GM11168 (cell line): ENCODE results near the gene MZF1.

Experiments
- in situ Hi-C: fragments of 300-500 bp; cut with MboI; formaldehyde crosslinking; loops from one replicate; pipeline ENCODE4 v1.12.0; 2022; ENCODE audit warnings: low sequenced_read_pairs; ENCODE audit not compliant: unreplicated experiment

Gene MZF1

DNA sequence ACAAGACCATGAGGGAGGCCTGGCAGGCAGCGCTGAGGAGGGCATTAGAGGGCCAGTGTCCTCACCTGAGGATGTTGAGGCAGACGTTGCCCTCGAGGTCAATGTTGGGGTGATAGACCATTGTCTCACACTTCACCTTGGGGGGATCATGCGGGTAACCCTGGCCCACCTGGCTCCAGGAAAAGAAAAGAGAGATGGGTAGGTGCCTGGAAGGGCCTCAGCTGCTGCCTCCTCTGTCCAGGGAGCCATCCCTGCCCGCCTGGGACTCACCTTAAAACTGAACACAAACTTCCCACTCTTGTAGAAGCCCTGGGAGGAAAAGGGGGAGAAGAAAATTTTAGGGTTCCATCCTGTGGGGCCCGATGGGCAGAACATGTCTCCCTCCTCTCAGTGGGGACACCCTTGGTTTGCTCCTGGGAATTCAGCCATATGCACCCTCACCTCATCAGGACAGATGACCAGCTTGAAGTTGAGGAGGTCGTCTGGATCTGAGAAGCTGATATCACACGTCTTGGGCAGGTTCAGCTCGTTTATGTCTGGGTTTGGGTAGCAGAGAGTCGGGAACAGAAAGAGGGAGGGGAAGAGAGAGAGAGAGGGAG lies 16.4 kb downstream of the MZF1 start:
- in situ Hi-C loops, result no loop called here

DNA sequence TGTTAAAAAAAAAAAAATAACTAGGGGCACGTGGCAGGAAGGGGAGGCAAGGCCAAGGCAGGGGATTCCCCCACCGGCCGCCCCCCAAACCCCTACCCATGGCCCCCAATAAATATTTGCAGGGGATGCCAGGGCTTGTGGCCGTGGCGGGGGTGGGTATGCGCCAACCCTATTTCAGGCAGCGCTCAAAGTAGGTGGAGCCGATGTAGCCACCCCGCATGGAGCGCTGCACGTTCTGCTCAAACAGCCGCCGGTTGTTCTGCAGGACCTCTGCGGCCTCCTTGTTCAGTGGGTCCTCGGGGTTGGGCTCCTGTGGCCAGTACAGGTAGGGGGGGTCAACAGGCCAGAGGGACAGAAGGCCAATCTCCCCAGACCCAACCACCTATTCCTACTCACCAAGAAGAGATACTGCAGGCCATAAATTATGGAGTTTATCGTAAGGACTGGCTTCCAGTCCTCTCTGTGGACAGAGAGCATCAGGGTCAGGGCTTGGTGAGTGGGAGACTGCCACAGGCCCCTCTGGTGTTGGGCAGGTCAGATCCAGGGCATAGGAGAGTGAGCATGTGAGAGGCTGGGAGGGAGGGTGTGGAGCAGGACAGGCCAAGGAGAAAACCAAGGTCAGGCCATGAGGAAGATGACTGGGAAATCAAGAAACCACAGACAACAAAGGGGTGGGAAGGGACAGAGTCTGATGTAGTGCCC lies 17.1 kb downstream of the MZF1 start:
- in situ Hi-C loops, result no loop called here

DNA sequence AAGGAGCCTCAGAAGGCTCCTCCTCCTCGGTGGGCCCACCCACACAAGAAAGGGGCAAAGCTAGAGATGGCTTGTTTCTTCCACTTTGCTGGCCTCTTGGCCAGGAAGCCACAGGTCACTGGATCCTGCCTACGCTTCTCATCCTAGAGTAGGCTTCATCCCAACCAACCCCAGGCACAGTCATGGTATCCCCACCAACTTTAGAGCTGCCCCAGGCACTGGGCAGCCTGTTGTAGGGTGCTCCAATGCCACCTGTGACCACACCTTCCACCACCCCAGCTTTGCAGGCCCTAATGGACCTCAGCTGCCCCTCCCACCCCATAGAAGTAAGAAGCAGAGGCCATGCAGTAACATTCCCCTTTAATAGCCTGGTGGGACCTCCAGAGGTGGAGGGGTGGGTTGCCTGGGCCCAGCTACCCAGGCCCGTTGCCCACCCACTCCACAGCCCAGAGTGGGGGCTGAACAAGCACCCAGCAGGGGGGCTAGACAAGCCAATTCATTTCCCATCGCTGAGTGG lies 17.7 kb downstream of the MZF1 start:
- in situ Hi-C loops, result no loop called here

DNA sequence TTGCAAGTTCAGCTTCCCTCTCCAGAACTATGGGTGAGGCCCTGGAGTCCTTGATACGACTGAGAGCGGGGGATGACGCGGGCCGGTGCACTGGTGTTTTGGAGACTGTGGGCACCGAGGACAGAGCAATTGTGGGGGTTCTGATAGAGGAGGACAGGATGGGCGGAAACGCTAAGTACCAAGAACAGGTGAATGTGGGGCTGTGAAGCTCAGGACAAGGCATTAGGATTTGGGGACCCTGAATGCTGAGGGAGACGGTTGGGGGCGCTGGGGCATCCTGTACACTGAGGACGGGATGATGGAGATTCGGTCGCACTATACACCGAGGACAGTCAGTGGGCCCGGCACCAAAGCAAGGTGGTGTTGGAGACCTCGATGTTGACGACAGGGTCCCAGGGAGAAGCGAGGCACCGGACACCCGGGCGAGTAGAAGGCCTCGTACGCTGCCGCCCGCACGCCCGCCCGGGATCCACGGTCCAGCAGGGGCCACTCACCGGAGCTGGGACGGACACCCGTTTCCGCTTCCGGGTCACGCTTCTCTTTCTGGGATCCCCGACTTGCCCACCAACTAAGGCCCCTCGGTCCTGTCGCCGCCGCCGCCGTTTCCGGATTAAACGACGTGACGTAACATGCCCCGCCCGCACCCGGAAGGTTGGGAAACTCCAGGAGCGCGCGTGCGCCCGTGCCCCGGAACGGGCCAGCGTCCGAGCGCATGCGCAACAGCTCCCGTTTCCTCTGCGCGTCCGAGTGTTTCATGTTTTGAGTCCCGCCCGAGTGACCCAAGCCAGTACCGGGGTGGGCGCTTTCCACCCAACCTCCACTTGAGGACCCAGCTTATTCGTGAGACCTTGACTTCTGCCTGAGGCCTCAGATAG lies 18.4 kb downstream of the MZF1 start, which contains the start of gene CHMP2A:
TSS of gene CHMP2A (minus strand) at position 612 of the 875 bp plus-strand sequence. CDS start 893 bp downstream, outside the sequence.
- in situ Hi-C loops, result no loop called here

DNA sequence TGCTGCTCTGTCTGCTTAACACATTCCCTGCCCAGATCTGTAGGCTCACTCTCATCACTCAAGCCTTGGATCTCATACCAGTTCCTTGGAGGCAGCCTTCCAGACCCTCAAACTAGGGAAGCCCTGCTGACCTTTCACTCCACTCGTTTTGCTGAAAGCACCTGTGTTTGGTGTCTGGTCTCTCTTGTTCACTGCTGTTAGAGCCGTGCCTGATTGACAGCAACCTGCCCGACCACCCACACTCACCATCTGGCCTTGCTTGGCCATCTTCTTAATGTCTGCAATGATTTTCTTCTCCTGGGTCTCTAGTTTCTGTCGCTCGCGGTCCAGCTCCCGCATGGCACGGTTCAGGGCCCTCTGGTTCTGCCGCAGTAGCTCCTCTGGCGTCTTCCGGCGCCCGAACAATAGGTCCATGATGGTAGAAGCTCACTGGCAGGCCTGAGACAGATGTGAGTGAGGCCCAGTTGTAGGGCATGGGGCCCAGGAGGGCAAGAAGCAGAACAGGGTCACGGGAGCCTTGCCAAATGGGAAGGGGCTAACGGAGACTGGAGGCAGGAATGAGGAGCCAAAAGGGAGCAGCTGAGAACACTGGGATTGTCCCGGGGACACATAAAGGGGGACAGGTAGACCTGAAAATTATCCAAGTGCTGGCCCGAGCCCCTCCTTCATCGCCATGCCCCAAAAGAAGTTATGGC lies 19.2 kb downstream of the MZF1 start:
- in situ Hi-C loops, result no loop called here

DNA sequence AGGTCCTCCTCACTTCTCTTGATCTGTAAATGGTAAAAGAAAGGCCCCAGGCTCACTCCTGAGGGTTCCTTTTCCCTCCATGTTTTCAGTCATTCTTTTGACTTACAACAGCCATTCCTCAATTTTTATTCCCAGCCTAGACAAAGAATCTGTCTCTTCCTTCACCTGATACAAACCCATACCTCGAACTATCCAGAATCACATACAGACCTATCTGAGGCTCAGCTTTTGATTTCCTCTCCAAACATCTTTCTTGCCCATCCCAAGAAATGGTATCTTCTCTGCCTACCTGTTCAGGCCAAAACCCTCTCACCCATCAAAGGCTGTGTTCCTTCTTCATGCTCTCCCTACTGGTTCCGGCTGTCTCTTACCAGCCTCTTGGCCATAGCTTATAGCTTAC lies 20.5 kb downstream of the MZF1 start:
- in situ Hi-C loops, result no loop called here

DNA sequence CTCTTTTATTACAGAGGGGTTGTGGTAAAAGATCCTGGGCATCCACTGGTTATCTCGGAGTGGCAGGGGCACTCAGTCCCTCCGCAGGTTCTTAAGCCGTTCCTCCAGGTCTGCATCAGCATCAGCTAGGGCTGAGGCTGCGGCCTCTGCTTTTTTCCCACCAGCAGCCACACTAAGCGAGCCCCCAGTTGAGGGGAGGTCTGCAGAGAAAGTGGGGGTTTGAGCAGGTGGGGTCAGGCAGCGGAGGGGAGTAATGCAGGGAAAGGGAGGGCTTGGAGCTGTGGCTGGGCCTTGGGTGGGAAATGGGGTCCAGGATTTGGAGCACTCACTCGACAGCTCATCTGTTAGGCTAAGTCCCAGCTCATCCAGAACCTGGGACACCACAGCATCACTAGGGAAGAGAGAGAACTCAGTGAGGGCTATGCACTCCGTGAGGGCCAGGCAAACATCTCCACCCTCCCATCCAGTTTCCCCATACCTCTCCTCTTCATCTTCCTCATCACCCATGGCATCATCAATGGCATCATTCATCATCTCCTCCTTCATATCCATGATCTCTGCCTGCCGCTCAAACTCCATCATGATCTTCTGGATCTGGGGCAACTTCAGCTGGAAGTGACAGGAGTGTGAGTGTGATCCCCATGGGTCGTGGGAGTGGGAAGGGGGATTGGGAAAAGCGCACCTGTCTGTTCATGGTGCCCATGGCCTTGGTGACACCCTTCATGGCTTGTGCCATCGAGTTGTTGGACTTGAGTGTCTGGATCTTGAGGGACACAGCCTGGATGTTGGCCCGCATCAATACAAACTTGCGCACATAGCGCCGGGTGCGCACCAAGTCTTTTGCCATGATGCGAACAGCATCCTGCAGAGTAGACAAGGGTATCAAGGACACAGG lies 21.3 kb downstream of the MZF1 start:
- in situ Hi-C loops, result no loop called here

DNA sequence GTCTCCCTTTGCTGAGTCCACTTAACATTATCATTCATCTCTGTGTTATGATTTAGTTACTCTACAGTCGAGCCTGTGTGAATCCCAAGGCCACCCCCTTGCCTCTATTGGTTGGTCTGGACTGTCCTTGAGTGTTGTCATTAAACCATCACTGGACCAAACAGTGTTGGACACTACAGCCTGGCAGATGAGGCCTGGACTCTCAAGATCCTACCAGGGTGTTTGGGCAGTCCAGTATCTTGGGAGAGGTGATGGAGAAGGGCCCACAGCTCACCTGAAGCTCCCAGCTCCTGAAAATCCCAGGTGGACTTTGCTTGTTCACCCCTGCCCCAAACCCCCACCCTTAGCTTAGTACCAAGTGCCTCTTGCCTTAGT lies 22.0 kb downstream of the MZF1 start:
- in situ Hi-C loops, result no loop called here

DNA sequence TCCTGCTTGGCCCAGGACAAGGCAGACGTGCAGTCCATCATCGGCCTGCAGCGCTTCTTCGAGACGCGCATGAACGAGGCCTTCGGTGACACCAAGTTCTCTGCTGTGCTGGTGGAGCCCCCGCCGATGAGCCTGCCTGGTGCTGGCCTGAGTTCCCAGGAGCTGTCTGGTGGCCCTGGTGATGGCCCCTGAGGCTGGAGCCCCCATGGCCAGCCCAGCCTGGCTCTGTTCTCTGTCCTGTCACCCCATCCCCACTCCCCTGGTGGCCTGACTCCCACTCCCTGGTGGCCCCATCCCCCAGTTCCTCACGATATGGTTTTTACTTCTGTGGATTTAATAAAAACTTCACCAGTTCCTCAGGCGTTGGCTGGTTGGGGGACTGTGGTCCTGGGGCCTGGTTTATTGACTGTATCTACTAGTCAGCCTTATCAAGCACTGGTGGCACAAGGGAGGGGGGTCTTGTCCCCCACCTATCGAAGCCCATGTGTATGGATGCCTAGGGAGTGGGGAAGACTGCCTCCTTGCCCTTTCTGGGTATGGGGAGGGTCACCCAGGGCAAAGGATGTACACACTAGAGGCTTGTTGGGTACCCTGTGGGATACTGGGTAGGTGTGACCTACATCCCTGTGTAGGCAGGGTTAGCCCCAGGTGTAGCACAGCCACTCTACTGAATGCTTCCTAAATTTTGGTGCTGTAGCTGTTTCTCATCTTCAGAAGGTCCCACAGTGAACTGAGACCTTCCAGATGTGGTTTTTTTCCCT lies 22.6 kb downstream of the MZF1 start:
- in situ Hi-C loops, result no loop called here

DNA sequence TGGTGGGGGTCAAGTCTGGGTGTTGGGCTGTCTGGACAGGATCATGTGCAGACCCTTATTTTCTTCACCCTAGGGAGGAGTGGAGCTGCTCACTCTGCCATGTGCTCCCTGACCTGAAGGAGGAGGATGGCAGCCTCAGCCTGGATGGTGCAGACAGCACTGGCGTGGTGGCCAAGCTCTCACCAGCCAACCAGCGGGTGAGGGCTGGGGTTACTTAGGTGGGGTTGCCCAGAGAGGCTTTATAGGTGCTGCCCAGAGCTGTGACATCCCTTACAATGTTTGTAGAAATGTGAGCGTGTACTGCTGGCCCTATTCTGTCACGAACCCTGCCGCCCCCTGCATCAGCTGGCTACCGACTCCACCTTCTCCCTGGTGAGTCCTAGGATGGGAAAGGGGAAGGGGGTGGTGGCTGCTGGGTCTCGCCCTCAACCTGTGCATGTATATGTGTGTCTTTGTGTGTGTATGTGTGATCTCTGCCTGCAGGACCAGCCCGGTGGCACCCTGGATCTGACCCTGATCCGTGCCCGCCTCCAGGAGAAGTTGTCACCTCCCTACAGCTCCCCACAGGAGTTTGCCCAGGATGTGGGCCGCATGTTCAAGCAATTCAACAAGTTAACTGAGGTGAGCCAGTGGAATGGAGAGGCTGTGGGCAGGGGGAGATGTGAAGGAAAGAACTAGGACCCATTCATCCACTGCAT lies 23.3 kb downstream of the MZF1 start:
- in situ Hi-C loops, result no loop called here

DNA sequence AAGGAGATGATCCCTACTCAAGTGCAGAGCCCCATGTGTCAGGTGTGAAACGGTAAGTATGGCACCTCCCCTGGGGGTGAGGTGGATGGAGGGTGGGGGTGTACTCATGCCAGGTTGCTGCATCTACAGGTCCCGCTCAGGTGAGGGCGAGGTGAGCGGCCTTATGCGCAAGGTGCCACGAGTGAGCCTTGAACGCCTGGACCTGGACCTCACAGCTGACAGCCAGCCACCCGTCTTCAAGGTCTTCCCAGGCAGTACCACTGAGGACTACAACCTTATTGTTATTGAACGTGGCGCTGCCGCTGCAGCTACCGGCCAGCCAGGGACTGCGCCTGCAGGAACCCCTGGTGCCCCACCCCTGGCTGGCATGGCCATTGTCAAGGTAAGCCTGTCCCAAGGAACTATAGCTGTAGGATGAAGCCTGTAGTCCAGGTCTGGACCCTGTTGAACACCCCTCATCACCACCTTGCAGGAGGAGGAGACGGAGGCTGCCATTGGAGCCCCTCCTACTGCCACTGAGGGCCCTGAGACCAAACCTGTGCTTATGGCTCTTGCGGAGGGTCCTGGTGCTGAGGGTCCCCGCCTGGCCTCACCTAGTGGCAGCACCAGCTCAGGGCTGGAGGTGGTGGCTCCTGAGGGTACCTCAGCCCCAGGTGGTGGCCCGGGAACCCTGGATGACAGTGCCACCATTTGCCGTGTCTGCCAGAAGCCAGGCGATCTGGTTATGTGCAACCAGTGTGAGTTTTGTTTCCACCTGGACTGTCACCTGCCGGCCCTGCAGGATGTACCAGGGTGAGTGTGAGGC lies 24.1 kb downstream of the MZF1 start:
- in situ Hi-C loops, result no loop called here

DNA sequence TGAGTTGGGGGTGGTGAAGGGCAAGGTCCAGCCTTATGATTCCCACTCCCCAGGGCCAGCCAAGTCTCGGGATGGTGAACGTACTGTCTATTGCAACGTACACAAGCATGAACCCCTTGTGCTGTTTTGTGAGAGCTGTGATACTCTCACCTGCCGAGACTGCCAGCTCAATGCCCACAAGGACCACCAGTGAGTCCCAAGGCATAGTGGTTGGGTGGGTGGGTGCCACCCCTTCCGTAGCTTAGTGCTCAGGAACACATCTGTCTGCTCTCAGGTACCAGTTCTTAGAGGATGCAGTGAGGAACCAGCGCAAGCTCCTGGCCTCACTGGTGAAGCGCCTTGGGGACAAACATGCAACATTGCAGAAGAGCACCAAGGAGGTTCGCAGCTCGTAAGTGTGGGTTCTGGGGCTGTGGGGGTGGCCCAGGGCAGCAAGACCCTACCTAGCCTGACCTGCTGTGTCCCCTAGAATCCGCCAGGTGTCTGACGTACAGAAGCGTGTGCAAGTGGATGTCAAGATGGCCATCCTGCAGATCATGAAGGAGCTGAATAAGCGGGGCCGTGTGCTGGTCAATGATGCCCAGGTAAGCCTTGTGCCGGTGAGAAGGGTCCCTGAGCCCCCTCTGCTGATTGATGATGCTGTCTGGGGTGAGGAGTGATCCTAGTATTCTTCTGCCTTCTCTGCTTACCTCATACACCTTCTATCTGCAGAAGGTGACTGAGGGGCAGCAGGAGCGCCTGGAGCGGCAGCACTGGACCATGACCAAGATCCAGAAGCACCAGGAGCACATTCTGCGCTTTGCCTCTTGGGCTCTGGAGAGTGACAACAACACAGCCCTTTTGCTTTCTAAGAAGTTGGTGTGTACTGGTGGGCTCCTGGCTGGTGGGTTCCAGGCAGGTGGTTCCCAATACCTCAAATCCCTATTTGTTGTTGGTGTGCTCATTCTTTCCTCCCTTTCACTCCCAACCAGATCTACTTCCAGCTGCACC lies 25.5 kb downstream of the MZF1 start:
- in situ Hi-C loops, result no loop called here

DNA sequence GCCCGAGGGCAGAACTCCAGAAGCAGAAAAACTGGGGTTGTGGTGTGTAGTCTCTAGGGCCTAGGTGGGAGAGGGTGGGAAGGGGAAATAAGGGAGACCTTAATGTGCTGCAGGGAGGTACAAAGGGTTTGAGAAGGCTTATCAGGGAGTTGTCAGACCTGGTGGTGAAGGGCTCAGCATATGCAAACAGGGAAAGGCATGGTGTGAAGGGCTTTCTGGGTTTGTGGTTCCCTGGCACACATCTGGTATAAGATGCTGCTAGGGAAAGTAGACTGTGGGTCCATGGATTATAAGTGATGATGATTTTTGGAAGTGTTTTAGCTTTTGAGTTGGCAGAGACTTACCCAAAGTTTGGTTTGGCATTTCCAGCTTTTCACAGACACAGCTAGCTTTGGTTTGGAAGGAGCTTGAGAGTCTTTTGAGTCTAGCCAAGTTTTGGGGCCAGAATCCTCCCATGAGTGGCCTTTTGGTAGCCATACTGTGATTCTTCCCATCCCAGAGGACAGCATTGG lies 27.1 kb downstream of the MZF1 start:
- in situ Hi-C loops, result no loop called here

DNA sequence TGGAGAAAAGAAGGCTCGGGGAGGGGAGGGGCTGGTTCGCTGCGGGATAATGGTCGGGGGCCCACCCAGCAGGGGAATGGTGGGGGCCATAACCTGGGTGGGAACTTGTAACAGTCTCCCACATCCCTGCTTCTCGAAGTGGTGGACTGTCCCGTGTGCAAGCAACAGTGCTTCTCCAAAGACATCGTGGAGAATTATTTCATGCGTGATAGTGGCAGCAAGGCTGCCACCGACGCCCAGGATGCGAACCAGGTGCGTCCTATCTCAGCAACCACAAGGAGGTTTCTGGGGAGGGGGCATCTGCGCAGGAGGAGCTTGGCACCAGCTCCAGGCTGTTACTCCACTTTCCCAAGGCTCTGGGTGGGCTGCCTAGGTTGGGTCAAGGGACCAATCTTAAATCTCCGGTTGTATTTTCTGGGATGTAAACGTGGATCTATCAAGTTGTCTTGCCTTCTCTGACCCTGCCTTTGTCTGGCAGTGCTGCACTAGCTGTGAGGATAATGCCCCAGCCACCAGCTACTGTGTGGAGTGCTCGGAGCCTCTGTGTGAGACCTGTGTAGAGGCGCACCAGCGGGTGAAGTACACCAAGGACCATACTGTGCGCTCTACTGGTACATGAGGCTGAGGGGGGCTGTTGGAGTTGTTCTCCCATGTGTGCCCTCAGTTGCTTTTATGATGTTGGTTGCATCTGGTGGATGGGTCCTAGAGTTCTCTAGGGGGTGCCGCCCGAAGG lies 27.7 kb downstream of the MZF1 start:
- in situ Hi-C loops, result no loop called here

DNA sequence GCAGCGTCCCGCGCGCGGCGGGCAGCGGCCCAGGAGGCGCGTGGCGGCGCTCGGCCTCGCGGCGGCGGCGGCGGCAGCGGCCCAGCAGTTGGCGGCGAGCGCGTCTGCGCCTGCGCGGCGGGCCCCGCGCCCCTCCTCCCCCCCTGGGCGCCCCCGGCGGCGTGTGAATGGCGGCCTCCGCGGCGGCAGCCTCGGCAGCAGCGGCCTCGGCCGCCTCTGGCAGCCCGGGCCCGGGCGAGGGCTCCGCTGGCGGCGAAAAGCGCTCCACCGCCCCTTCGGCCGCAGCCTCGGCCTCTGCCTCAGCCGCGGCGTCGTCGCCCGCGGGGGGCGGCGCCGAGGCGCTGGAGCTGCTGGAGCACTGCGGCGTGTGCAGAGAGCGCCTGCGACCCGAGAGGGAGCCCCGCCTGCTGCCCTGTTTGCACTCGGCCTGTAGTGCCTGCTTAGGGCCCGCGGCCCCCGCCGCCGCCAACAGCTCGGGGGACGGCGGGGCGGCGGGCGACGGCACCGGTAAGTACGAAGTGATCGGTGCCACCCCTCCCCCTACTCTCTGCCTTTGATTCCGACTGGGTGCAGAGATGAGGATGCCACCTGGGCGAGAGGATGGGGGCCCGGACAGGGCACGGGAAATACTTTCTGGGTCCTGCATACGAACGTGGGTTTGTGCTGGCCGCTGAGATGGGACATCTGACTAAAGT lies 28.4 kb downstream of the MZF1 start:
- in situ Hi-C loops, result no loop called here
